ENCODE data around the gene TSPYL2. TPM values are rescaled to one million over a fixed set of nuclear protein-coding genes. Genes with fewer than 3 reads are reported as not detected.

The TSPYL2 gene
- total and polyA plus RNA-seq, 4 experiments from 2014 or later: 10.0 to 163 (median 91.7) TPM

DNA sequence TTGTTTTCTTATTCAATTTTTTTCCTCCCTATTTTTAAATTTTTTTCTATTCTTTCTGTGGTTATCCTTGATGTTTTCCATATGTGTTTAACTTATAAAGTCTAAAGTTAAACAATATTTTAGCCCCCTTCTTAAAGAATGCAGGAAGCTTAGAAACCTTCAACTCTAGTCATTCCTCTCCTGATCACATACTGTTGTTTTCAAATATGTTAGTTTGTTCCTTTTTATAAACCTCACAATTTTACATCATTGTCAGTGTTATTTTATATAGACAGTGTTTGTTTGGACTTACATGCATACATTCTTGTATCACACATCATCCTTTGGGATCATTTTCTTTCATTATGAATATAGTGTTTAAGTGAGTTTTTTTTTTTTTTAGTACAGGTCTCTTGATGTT is 43.3 kb downstream of the TSPYL2 start:
- no peaks in the 10 kb centered on the region for H3K4me1 ChIP-seq (ENCODE audit: insufficient read depth, low read length)
- Mint-ChIP-seq H3K27ac (no peak overlapping the region), H3K9me3 (peaks cover 0 to 2% (median 0%) of the 10 kb centered on the region in 8 donors), H3K4me3 (no peak overlapping the region), H3K4me1 (peaks cover 9 to 17% (median 13%) of the 10 kb centered on the region in 4 donors), H3K36me3 (peaks cover 5 to 7% of the 10 kb centered on the region in 2 donors), H3K27me3 (no peaks in the 10 kb centered on the region)
- no peaks in the 10 kb centered on the region for H3K9me3 ChIP-seq (ENCODE audit: control insufficient read depth in 1 of 2, low read length in 2 of 2)
- intact Hi-C loops (cut with micrococcal nuclease): no loop called here
- H3K27me3 ChIP-seq (ENCODE audit: insufficient read depth, low read length): no peaks in the 10 kb centered on the region
- DNase-seq: no peak
- H3K36me3 ChIP-seq (ENCODE audit: insufficient read depth, low read length): no peaks in the 10 kb centered on the region
- H3K27ac ChIP-seq (ENCODE audit: low read depth, low read length): no peak overlapping the region
- no peak overlapping the region for H3K4me3 ChIP-seq (ENCODE audit: low read length in 2 of 2)
- POLR2A ChIA-PET (ENCODE audit: partially characterized antibody): no interaction called here
- CTCF ChIA-PET (ENCODE audit: partially characterized antibody): no interaction called here

DNA sequence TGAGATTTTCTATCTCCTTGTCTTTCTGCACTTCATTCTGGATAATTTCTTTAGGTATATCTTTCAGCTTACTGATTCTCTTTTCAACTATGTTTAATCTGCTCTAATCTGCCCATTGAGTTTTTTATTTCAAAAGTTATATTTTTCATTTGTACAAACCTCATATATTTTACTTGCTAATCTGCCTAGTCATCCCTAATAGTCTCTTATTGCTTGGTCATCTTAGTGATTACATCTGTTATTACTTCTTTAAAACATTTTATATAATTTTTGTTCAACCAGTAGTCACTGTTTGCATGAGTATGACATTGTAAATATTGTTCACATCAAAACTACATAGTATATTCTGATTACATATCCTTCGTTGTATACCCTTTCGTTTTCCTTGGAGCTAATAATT is 44.2 kb downstream of the TSPYL2 start:
- Mint-ChIP-seq H3K27ac (no peak overlapping the region), H3K9me3 (peaks cover 0 to 2% (median 0%) of the 10 kb centered on the region in 8 donors), H3K27me3 (no peaks in the 10 kb centered on the region), H3K36me3 (peaks cover 7 to 12% of the 10 kb centered on the region in 2 donors), H3K4me3 (peak overlapping the region in 1 of 8 donors; percentile 3), H3K4me1 (peaks cover 9 to 17% (median 13%) of the 10 kb centered on the region in 4 donors)
- Histone ChIP-seq H3K9me3 (ENCODE audit: control insufficient read depth in 1 of 2, low read length in 2 of 2) (no peaks in the 10 kb centered on the region), H3K4me1 (ENCODE audit: insufficient read depth, low read length) (no peaks in the 10 kb centered on the region), H3K4me3 (ENCODE audit: low read length in 2 of 2) (no peak overlapping the region), H3K27me3 (ENCODE audit: insufficient read depth, low read length) (no peaks in the 10 kb centered on the region), H3K36me3 (ENCODE audit: insufficient read depth, low read length) (no peaks in the 10 kb centered on the region), H3K27ac (ENCODE audit: low read depth, low read length) (no peak overlapping the region)
- DNase-seq: no peak
- ChIA-PET CTCF (ENCODE audit: partially characterized antibody) (no interaction called here), POLR2A (ENCODE audit: partially characterized antibody) (no interaction called here)
- intact Hi-C loops (cut with micrococcal nuclease): no loop called here

DNA sequence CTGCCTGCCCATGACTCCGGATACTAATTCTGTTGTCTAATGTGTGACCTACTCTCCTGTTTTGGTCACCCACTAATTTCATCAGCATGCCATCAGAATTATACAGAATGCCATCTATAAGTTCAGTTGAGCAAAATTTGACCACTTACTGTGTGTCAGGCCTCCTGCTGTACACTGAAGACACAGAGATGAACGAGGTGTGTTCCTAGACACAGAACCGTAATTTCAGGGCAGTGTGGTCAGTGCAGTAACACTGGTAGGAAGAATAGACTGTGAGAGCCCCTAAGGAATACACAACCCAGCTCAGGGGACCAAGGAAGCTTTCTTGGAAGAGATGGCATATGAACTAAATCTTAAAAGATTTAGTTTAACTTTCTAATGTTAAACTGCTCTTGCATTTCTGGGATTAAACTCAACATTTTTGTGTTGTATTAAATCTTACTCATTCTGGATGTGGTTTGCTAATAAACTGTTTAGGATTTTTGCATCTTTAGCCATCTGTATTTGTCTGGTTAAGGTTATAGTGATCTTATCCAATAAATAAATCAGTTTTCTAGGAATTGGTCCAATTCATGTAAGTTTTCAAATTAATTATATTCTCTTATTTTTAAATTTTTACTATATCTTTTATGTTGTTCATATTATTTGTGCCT is 46.1 kb downstream of the TSPYL2 start:
- peaks cover 8 to 17% (median 10%) of the 10 kb centered on the region in 4 donors for H3K4me1 Mint-ChIP-seq
- H3K27me3 Mint-ChIP-seq: no peaks in the 10 kb centered on the region
- H3K9me3 Mint-ChIP-seq: peaks cover 0 to 2% (median 0%) of the 10 kb centered on the region in 8 donors
- no peak overlapping the region for H3K27ac Mint-ChIP-seq
- Histone ChIP-seq H3K27ac (ENCODE audit: low read depth, low read length) (no peak overlapping the region), H3K4me1 (ENCODE audit: insufficient read depth, low read length) (no peaks in the 10 kb centered on the region), H3K36me3 (ENCODE audit: insufficient read depth, low read length) (no peaks in the 10 kb centered on the region), H3K27me3 (ENCODE audit: insufficient read depth, low read length) (no peaks in the 10 kb centered on the region), H3K9me3 (ENCODE audit: control insufficient read depth in 1 of 2, low read length in 2 of 2) (no peaks in the 10 kb centered on the region), H3K4me3 (ENCODE audit: low read length in 2 of 2) (no peak overlapping the region)
- POLR2A ChIA-PET (ENCODE audit: partially characterized antibody): no interaction called here
- peaks cover 12 to 20% of the 10 kb centered on the region in 2 donors for H3K36me3 Mint-ChIP-seq
- CTCF ChIA-PET (ENCODE audit: partially characterized antibody): no interaction called here
- no peak for DNase-seq
- H3K4me3 Mint-ChIP-seq: no peak overlapping the region
- intact Hi-C loops (cut with micrococcal nuclease): no loop called here

DNA sequence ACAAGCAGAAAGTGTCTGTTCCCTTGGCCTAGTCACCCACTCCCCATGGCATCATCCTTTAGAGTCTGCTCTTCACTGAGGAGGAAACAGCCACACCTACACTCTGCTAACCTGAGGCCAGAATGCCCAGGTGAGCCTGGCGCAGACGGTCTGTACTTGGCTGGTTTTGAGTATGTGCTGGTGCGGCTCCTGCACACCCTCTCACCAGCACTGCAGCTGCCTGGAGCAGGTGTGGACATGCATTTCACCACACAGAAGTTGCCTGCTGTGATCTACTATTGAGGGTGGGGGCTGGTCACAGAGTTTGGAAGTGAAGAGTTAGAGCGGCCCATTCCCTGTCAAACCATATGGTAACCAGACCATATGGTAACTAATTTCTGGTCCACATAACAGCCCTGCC is 51.2 kb downstream of the TSPYL2 start:
- Mint-ChIP-seq H3K27ac (no peak overlapping the region), H3K27me3 (no peaks in the 10 kb centered on the region), H3K4me3 (no peak overlapping the region), H3K9me3 (no peaks in the 10 kb centered on the region), H3K36me3 (peaks cover 16% of the 10 kb centered on the region in 2 donors), H3K4me1 (no peaks in the 10 kb centered on the region)
- no peaks in the 10 kb centered on the region for H3K4me1 ChIP-seq (ENCODE audit: insufficient read depth, low read length)
- POLR2A ChIA-PET (ENCODE audit: partially characterized antibody): no interaction called here
- intact Hi-C loops (cut with micrococcal nuclease): no loop called here
- CTCF ChIA-PET (ENCODE audit: partially characterized antibody): no interaction called here
- H3K36me3 ChIP-seq (ENCODE audit: insufficient read depth, low read length): no peaks in the 10 kb centered on the region
- H3K9me3 ChIP-seq (ENCODE audit: control insufficient read depth in 1 of 2, low read length in 2 of 2): no peaks in the 10 kb centered on the region
- H3K4me3 ChIP-seq (ENCODE audit: low read length in 2 of 2): no peak overlapping the region
- no peaks in the 10 kb centered on the region for H3K27me3 ChIP-seq (ENCODE audit: insufficient read depth, low read length)
- no peak for DNase-seq
- H3K27ac ChIP-seq (ENCODE audit: low read depth, low read length): no peak overlapping the region

- Mint-ChIP-seq H3K9me3 (no peaks in the 10 kb centered on the region), H3K27me3 (no peaks in the 10 kb centered on the region), H3K36me3 (peaks cover 12 to 18% of the 10 kb centered on the region in 2 donors), H3K4me1 (no peaks in the 10 kb centered on the region), H3K4me3 (no peak overlapping the region), H3K27ac (peak overlapping the region in 1 of 7 donors; percentile 5)
- ChIA-PET POLR2A (ENCODE audit: partially characterized antibody) (no interaction called here), CTCF (ENCODE audit: partially characterized antibody) (no interaction called here)
- no peaks in the 10 kb centered on the region for H3K4me1 ChIP-seq (ENCODE audit: insufficient read depth, low read length)
- no peaks in the 10 kb centered on the region for H3K9me3 ChIP-seq (ENCODE audit: control insufficient read depth in 1 of 2, low read length in 2 of 2)
- H3K4me3 ChIP-seq (ENCODE audit: low read length in 2 of 2): no peak overlapping the region
- no peak for DNase-seq
- H3K27me3 ChIP-seq (ENCODE audit: insufficient read depth, low read length): no peaks in the 10 kb centered on the region
- no peaks in the 10 kb centered on the region for H3K36me3 ChIP-seq (ENCODE audit: insufficient read depth, low read length)
- H3K27ac ChIP-seq (ENCODE audit: low read depth, low read length): no peak overlapping the region
- intact Hi-C loops (cut with micrococcal nuclease): no loop called here
These were observed 53.4 kb downstream of the TSPYL2 start for GRCh38 chrX:53135581-53135980.

Other genes starting within 250 kb of the TSPYL2 start
- gene XAGE3, start 214.3 kb upstream of the TSPYL2 start, total RNA-seq: not detected
- gene XAGE3, start 214.3 kb upstream of the TSPYL2 start, polyA plus RNA-seq: not detected
- gene FAM156B, start 185.0 kb upstream of the TSPYL2 start, total RNA-seq: 1 to 10 TPM; 4.9 to 6.9 TPM
- gene FAM156B, start 185.0 kb upstream of the TSPYL2 start, polyA plus RNA-seq: 10 to 100 TPM in 1 of 2 donors, 1 to 10 TPM in 1; 2.8 to 11.2 TPM
- 10 to 100 TPM; 16.6 to 17.3 TPM for gene FAM156A, start 123.8 kb upstream of the TSPYL2 start, total RNA-seq
- gene FAM156A, start 123.8 kb upstream of the TSPYL2 start, polyA plus RNA-seq: 1 to 10 TPM; 3.2 to 3.8 TPM
- gene GPR173, start 33.6 kb upstream of the TSPYL2 start, total RNA-seq: not detected
- not detected for gene GPR173, start 33.6 kb upstream of the TSPYL2 start, polyA plus RNA-seq
- gene KANTR, start 11.8 kb downstream of the TSPYL2 start, total RNA-seq: 10 to 100 TPM; 19.9 to 23.4 TPM
- gene KANTR, start 11.8 kb downstream of the TSPYL2 start, polyA plus RNA-seq: 1 to 10 TPM; 1.6 to 3.4 TPM
- gene KDM5C, start 142.8 kb downstream of the TSPYL2 start, total RNA-seq: 100 to 1,000 TPM; 120 to 127 TPM
- gene KDM5C, start 142.8 kb downstream of the TSPYL2 start, polyA plus RNA-seq: 10 to 100 TPM in 1 of 2 donors, 1 to 10 TPM in 1; 8.0 to 26.2 TPM
- gene IQSEC2, start 199.2 kb downstream of the TSPYL2 start, total RNA-seq: 1 to 10 TPM; 1.5 TPM
- gene IQSEC2, start 199.2 kb downstream of the TSPYL2 start, polyA plus RNA-seq: under 1 TPM; 0.12 to 0.33 TPM